H1 (cell line): ENCODE results near the gene GAN. TPM values are rescaled to one million over a fixed set of nuclear protein-coding genes. Genes with fewer than 3 reads are reported as not detected.

Experiments
- CTCF ChIA-PET: fragments of 300-600 bp; sonication (Branson Sonifier 250); formaldehyde crosslinking; loops from one replicate; lab custom pipeline; 2021; ENCODE audit not compliant: partially characterized antibody; lab: Charles Lee
- POLR2A ChIA-PET: fragments of 300-600 bp; sonication (Branson Sonifier 250); formaldehyde crosslinking; loops from one replicate; lab custom pipeline; 2021; ENCODE audit warnings: inconsistent platforms; ENCODE audit not compliant: partially characterized antibody; lab: Charles Lee
- DNase-seq, 2 experiments: peaks; one replicate each; pipeline versions ENCODE4 v3.0.0 to v3.0.0-alpha.2; 2010 to 2022; ENCODE audit warnings: low spot score in 2 of 2, low read depth in 1 of 2, mixed read lengths in 1 of 2
- FAIRE-seq: peaks from 2 replicates; lab custom pipeline; 2011; peaks lifted over from hg19 to GRCh38; lab: Jason Lieb, UNC
- H2AFZ ChIP-seq: 2 replicates; pipeline ENCODE4 v1.8.1; 2012; ENCODE audit warnings: low read length, inconsistent platforms
- H2AK5ac ChIP-seq: 2 replicates; pipeline ENCODE4 v1.6.1; 2013; ENCODE audit warnings: low read depth, low read length
- H2BK120ac ChIP-seq: replicated peaks from 2 replicates; pipeline ENCODE3; 2013; ENCODE audit warnings: low read depth, low read length, inconsistent platforms
- H2BK12ac ChIP-seq: 2 replicates; pipeline ENCODE4 v1.6.1; 2013; ENCODE audit warnings: low read depth, low read length
- H2BK15ac ChIP-seq: 2 replicates; pipeline ENCODE4 v1.6.1; 2013; ENCODE audit warnings: low read length
- H2BK20ac ChIP-seq: 2 replicates; pipeline ENCODE4 v1.6.1; 2013; ENCODE audit warnings: low read length
- H2BK5ac ChIP-seq: 2 replicates; pipeline ENCODE4 v1.6.1; 2013; ENCODE audit warnings: low read depth, low read length
- H3K14ac ChIP-seq: 2 replicates; pipeline ENCODE4 v1.6.1; 2013; ENCODE audit warnings: inconsistent platforms; ENCODE audit not compliant: insufficient read length
- H3K18ac ChIP-seq: 2 replicates; pipeline ENCODE4 v1.6.1; 2013; ENCODE audit warnings: low read length; ENCODE audit errors: extremely low read depth
- H3K23ac ChIP-seq: 2 replicates; pipeline ENCODE4 v1.6.1; 2013; ENCODE audit warnings: inconsistent platforms; ENCODE audit not compliant: insufficient read length
- H3K23me2 ChIP-seq: 2 replicates; pipeline ENCODE4 v1.6.1; 2013; ENCODE audit warnings: low read depth, low read length
- H3K27ac ChIP-seq: 2 replicates; pipeline ENCODE4 v1.6.1; 2011; ENCODE audit warnings: low read depth, low read length, inconsistent platforms
- H3K27me3 ChIP-seq, 4 experiments: replicated peaks in 1 of 4; 1 replicate in 1 of 4; 2 replicates in 3 of 4; pipeline versions ENCODE4 v1.6.1 to v1.8.1; 2011 to 2013; ENCODE audit warnings: low read length in 3 of 4, mild to moderate bottlenecking in 3 of 4, inconsistent platforms in 2 of 4, mixed read lengths in 2 of 4, moderate library complexity in 1 of 4; ENCODE audit not compliant: control insufficient read depth in 3 of 4, insufficient read depth in 3 of 4; ENCODE audit errors: extremely low read depth in 1 of 4
- H3K36me3 ChIP-seq, 4 experiments: 2 replicates each; pipeline versions ENCODE4 v1.6.1 to v1.8.1; 2011 to 2013; ENCODE audit warnings: mild to moderate bottlenecking in 4 of 4, low read length in 3 of 4, moderate library complexity in 2 of 4, control low read depth in 1 of 4, inconsistent platforms in 1 of 4; ENCODE audit not compliant: insufficient read depth in 4 of 4, control insufficient read depth in 2 of 4
- H3K4ac ChIP-seq: replicated peaks from 2 replicates; pipeline ENCODE3; 2013; ENCODE audit warnings: low read length, low read depth, mixed read lengths, inconsistent platforms; ENCODE audit not compliant: insufficient read length
- H3K4me1 ChIP-seq, 4 experiments: replicated peaks in 1 of 4; 1 replicate in 1 of 4; 2 replicates in 3 of 4; pipeline versions ENCODE4 v1.6.1 to v1.8.1; 2011 to 2013; ENCODE audit warnings: low read length in 3 of 4, inconsistent platforms in 2 of 4, mixed read lengths in 1 of 4; ENCODE audit not compliant: insufficient read depth in 4 of 4, control insufficient read depth in 3 of 4
- H3K4me2 ChIP-seq, 2 experiments: 2 replicates each; pipeline versions ENCODE4 v1.6.1 to v1.8.1; 2011 to 2013; ENCODE audit warnings: low read depth in 2 of 2, low read length in 2 of 2, control low read depth in 1 of 2, inconsistent platforms in 1 of 2, mild to moderate bottlenecking in 1 of 2; ENCODE audit not compliant: insufficient read depth in 1 of 2
- H3K4me3 ChIP-seq, 4 experiments: fragments of 200-600, 300-600 bp in 1 of 4; sonication (generic), shearing (Covaris generic), sonication (Bioruptor Twin) in 1 of 4; 2 replicates each; pipeline versions ENCODE4 v1.5.1 to v1.8.1; 2011 to 2016; ENCODE audit warnings: low read length in 4 of 4, low read depth in 3 of 4, control low read depth in 2 of 4, inconsistent platforms in 2 of 4, mild to moderate bottlenecking in 2 of 4, mixed read lengths in 1 of 4, moderate library complexity in 1 of 4; ENCODE audit not compliant: insufficient read depth in 2 of 4; ENCODE audit errors: extremely low read depth in 1 of 4
- H3K56ac ChIP-seq: replicated peaks from 2 replicates; pipeline ENCODE3; 2013; ENCODE audit warnings: low read depth, mild to moderate bottlenecking, mixed read lengths, low read length, inconsistent platforms; ENCODE audit not compliant: insufficient read length
- H3K79me1 ChIP-seq: 2 replicates; pipeline ENCODE4 v1.6.1; 2013; ENCODE audit warnings: low read depth, low read length, control low read depth
- H3K79me2 ChIP-seq, 2 experiments: 2 replicates each; pipeline versions ENCODE4 v1.6.1 to v1.8.1; 2012 to 2013; ENCODE audit warnings: low read length in 2 of 2, mild to moderate bottlenecking in 2 of 2, inconsistent platforms in 1 of 2; ENCODE audit not compliant: insufficient read depth in 2 of 2, control insufficient read depth in 1 of 2
- H3K9ac ChIP-seq, 4 experiments: replicated peaks in 1 of 4; 1 replicate in 1 of 4; 2 replicates in 3 of 4; pipeline versions ENCODE4 v1.6.1 to v1.8.1; 2011 to 2013; ENCODE audit warnings: low read depth in 3 of 4, low read length in 3 of 4, control low read depth in 2 of 4, mild to moderate bottlenecking in 2 of 4, moderate library complexity in 2 of 4, inconsistent platforms in 1 of 4; ENCODE audit errors: extremely low read depth in 1 of 4
- H3K9me3 ChIP-seq, 2 experiments: 2 replicates each; pipeline versions ENCODE4 v1.6.1 to v1.8.1; 2012 to 2013; ENCODE audit warnings: mild to moderate bottlenecking in 2 of 2, moderate library complexity in 2 of 2, control low read depth in 1 of 2, inconsistent platforms in 1 of 2, low read depth in 1 of 2, low read length in 1 of 2, mixed read lengths in 1 of 2; ENCODE audit not compliant: insufficient read depth in 2 of 2
- H4K20me1 ChIP-seq, 2 experiments: replicated peaks in 1 of 2; 2 replicates each; pipeline versions ENCODE3 to v1.8.1; 2011 to 2013; ENCODE audit warnings: inconsistent platforms in 2 of 2, low read length in 2 of 2, mild to moderate bottlenecking in 1 of 2; ENCODE audit not compliant: insufficient read depth in 2 of 2, control insufficient read depth in 1 of 2
- H4K5ac ChIP-seq: 2 replicates; pipeline ENCODE4 v1.6.1; 2013; ENCODE audit warnings: low read length, low read depth, mixed read lengths, inconsistent platforms; ENCODE audit not compliant: insufficient read length
- H4K8ac ChIP-seq: 2 replicates; pipeline ENCODE4 v1.8.0; 2013; ENCODE audit warnings: mild to moderate bottlenecking, moderate library complexity, low read length, inconsistent platforms; ENCODE audit not compliant: insufficient read depth; ENCODE audit errors: extremely low read depth
- H4K91ac ChIP-seq: replicated peaks from 2 replicates; pipeline ENCODE3; 2013; ENCODE audit warnings: low read length, mixed read lengths, inconsistent platforms; ENCODE audit not compliant: insufficient read length
- CHD2 ChIP-seq: IDR thresholded peaks from 2 replicates; pipeline ENCODE4 v1.6.1; 2012; ENCODE audit warnings: low read length, improper control_type of control experiment
- KDM4A ChIP-seq: IDR thresholded peaks from one replicate; pipeline ENCODE4 v1.7.1; 2012; ENCODE audit warnings: low read depth, mild to moderate bottlenecking, moderate library complexity, low read length, inconsistent platforms; ENCODE audit not compliant: severe bottlenecking
- PHF8 ChIP-seq: fragments of 200-600 bp; sonication (generic); conservative IDR thresholded peaks from 2 replicates; pipeline ENCODE4 v1.7.1; 2012; ENCODE audit warnings: low read depth, mild to moderate bottlenecking, inconsistent platforms, low read length, moderate library complexity
- RXRA ChIP-seq: IDR thresholded peaks from 2 replicates; pipeline ENCODE4 v1.6.1; 2011; ENCODE audit warnings: low read depth, mild to moderate bottlenecking, low read length, moderate library complexity; ENCODE audit not compliant: insufficient read depth
- SAP30 ChIP-seq: fragments of 300-600 bp; sonication (generic); IDR thresholded peaks from 2 replicates; pipeline ENCODE4 v1.7.1; 2012; ENCODE audit warnings: low read length, moderate library complexity, mild to moderate bottlenecking, inconsistent platforms; ENCODE audit not compliant: insufficient read depth, insufficient replicate concordance
- SIRT6 ChIP-seq: IDR thresholded peaks from one replicate; pipeline ENCODE4 v1.7.1; 2012; ENCODE audit warnings: low read length, inconsistent platforms
- SRF ChIP-seq: IDR thresholded peaks from 2 replicates; pipeline ENCODE4 v1.6.1; 2011; ENCODE audit warnings: mild to moderate bottlenecking, low read depth, low read length, moderate library complexity
- TBP ChIP-seq: IDR thresholded peaks from 2 replicates; pipeline ENCODE4 v1.6.1; 2011; ENCODE audit warnings: low read depth, low read length, improper control_type of control experiment
- WGBS, 2 experiments: shearing (Covaris generic) in 1 of 2; methylation state at CpG; one replicate each; pipeline versions ENCODE4 v1.1.6 to v1.1.7; 2013 to 2015; ENCODE audit warnings: low lambda C conversion rate in 2 of 2, mixed read lengths in 2 of 2, inconsistent platforms in 1 of 2, low coverage in 1 of 2, missing lambda C conversion rate in 1 of 2; ENCODE audit not compliant: insufficient replicate concordance in 2 of 2, insufficient coverage in 1 of 2, insufficient read length in 1 of 2; ENCODE audit errors: extremely low coverage in 1 of 2, missing lambda C conversion rate in 1 of 2; 5-methylcytosine and 5-hydroxymethylcytosine counted together
- polyA plus RNA-seq, 7 experiments: library from polyadenylated mRNA; depleted of rRNA in 3 of 7; stranded (reverse) in 5 of 7; unstranded in 2 of 7; fragments of >200 nt in 5 of 7; fragments of 200-250 nt in 2 of 7; gene quantifications; 1 replicate in 5 of 7; 2 replicates in 1 of 7; 4 replicates in 1 of 7; pipeline versions ENCODE4 v1.2.1 to v1.2.3, GENCODE V29; 2011 to 2013; ENCODE audit warnings: missing spikeins in 2 of 7, mixed read lengths in 2 of 7
- total RNA-seq: library from RNA; stranded (reverse); fragmentation: NEBNext Ultra II Directional; extraction: Animal tissue kit (Norgen Biotek cat#: 25700); gene quantifications from 2 replicates; pipeline ENCODE4 v1.2.1, GENCODE V29; 2021
- TF ChIP-seq, protein P1 (sequence below): IDR thresholded peaks from 2 replicates; pipeline ENCODE4 v1.6.1; 2011; ENCODE audit warnings: low read depth, mild to moderate bottlenecking, low read length; ENCODE audit not compliant: insufficient read depth

GAN gene
- total and polyA plus RNA-seq, 2 of the 8 experiments (the other 6 are each of a cell fraction or from before 2014, with no cell fraction given), result 4.5 to 23.9 TPM

DNA sequence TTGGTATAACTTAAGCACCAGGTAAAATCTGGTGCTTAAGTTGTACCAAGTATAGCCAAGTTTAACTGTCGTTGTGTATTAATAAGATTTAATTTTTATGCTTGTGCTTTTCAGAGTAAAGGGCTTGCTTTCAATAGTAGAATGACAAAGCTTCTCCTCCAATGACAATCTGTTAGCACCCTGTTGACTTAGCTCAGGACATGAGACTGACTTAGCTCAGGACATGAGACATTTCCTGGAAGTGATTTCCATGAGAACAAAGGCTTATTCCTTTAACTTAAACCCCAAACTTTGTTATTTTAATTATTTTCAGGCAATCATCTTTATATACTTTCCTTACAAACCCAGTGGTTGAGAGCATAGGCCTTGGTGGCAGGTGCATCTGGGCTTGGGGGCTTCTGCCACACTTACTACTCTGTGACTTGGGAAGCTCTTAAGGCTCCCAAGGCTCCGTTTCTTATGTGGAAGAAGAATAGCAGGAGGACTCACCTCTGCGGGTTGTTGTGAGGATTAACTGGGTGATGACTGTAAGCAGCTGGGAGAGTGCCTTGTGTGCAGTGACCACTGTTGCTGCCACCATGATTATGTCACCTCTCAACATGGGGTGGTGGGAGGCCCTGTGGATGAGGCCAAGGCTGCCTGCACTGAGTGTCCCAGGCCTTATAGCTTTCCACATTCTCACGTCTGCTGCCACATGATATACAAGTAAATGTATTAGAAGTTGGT, 70.4 kb downstream of the GAN start:
- no peaks in the 10 kb centered on the region for H3K27me3 ChIP-seq
- no peak overlapping the region for H2BK15ac ChIP-seq
- H3K79me2 ChIP-seq, result no peaks in the 10 kb centered on the region; a peak in 1 of 4 replicates
- H2BK5ac ChIP-seq, result peak overlapping the region; percentile 60; the same call in 1 of the 2 replicates
- H3K9ac ChIP-seq, result no peak overlapping the region; a peak in 1 of 7 replicates
- no peak overlapping the region for H3K14ac ChIP-seq
- H3K4ac ChIP-seq, result no peak overlapping the region
- H4K8ac ChIP-seq, result peak overlapping the region; percentile 7; the same call in 1 of the 2 replicates
- no peak overlapping the region for H4K5ac ChIP-seq
- TF ChIP-seq SAP30 (no peak), PHF8 (no peak), TBP (no peak), RXRA (no peak), CHD2 (no peak), KDM4A (no peak), SRF (no peak), SIRT6 (no peak)
- TF ChIP-seq, protein P1, sequence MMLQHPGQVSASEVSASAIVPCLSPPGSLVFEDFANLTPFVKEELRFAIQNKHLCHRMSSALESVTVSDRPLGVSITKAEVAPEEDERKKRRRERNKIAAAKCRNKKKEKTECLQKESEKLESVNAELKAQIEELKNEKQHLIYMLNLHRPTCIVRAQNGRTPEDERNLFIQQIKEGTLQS, result no peak
- DNase-seq (no peak), FAIRE-seq (no peak)
- no peak overlapping the region for H3K27ac ChIP-seq
- H3K36me3 ChIP-seq, result no peaks in the 10 kb centered on the region; a peak in 1 of 8 replicates
- H3K23me2 ChIP-seq, result no peaks in the 10 kb centered on the region
- no peak overlapping the region for H4K91ac ChIP-seq
- no peak overlapping the region for H2BK12ac ChIP-seq
- no peak overlapping the region for H2BK20ac ChIP-seq
- H3K18ac ChIP-seq, result no peak overlapping the region
- WGBS, 2 experiments, result 93% methylated on average over 4 of the region's 4 CpGs; no CpG with 5 or more reads in 1 of the 2 experiments
- H3K4me3 ChIP-seq, result no peak overlapping the region
- ChIA-PET POLR2A (interaction anchor here (1.0 to 1.1 kb wide), 2 partner anchors 10 to 345 kb away, joined by 3 to 4 read pairs; no protein-coding TSS in a partner anchor), CTCF (interaction anchor here (0.6 to 1.9 kb wide), 9 partner anchors 14 to 345 kb away, joined by 3 to 11 read pairs (median 3); no protein-coding TSS in a partner anchor)
- no peak overlapping the region for H3K23ac ChIP-seq
- H3K4me1 ChIP-seq, result peaks cover 0 to 6% (median 2%) of the 10 kb centered on the region in 4 experiments; a peak in 3 of 7 replicates
- no peak overlapping the region for H2AK5ac ChIP-seq
- no peak overlapping the region for H2AFZ ChIP-seq
- no peaks in the 10 kb centered on the region for H3K9me3 ChIP-seq
- no peak overlapping the region for H3K56ac ChIP-seq
- 0 out of 2 replicates have a peak, but pooled peaks cover 2% of the 10 kb centered on the region for H3K79me1 ChIP-seq
- H3K4me2 ChIP-seq, result no peak overlapping the region
- H4K20me1 ChIP-seq, result peaks cover 0 to 1% of the 10 kb centered on the region in 2 experiments
- no peak overlapping the region for H2BK120ac ChIP-seq
